Limb (tissue), 2 donors: Measurements from ENCODE around the gene COPS9.

Source experiments
- DNase-seq, 2 donors: peaks; one replicate each; pipeline ENCODE4 v3.0.0-alpha.2; 2016; ENCODE audit errors: extremely low spot score in 2 of 2

Gene COPS9

DNA sequence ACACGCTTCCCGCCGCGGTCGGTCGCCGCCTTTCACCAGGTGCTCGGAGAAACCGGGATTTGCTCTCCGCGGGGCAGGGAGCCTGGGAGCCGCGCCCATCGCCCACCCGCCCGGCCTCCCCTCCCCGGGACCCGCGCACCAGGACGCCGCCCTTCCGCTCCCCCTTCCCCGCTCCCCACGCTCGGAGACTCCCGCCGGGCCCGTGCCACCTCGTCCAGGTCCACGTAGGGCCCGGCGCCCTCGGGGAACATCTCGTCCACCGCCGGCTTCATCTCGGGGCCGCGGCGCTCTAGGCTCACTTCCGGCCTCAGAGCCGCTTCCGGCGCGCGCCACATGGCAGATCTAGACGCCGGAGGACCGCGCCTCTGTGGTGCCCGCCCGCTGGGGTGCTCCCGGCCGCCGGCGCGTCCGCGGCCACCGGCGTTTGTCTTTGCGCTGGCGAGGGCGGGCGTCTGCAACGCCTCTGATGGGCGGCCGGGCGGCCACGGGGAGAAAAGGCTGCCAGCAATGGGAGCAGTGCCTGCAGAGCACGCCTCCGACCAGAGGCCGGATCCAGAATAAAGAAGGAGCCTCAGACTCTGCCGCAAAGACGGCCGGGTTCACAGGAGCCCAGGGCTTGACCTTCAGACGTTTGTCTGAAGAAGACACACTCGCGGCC, at the start of gene COPS9:
Gene COPS9, minus strand, starts transcription at position 293 of the 658 bp plus-strand sequence. Its CDS starts 21 bp downstream, at position 272.
- DNase-seq, result peak; percentile 84 to 94

DNA sequence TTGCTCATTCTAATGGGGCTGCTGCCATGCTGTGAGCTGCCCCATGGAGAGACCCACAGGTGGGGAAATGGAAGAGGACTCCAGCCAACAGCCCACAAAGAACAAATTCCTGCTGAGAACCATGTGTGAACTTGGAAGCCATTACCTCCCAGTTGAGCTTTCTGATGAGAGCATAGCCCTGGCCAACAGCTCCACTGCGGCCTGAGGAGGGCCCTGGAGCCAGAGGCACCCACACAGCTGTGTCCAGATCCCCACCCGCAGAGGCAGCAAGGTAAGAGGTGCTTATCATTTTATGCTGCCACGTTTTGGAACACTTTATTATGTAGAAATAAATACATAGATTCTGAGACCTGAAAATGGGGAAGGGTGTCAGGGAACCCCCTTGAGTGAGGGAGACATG, 48.6 kb upstream of the COPS9 start:
- no peak for DNase-seq

DNA sequence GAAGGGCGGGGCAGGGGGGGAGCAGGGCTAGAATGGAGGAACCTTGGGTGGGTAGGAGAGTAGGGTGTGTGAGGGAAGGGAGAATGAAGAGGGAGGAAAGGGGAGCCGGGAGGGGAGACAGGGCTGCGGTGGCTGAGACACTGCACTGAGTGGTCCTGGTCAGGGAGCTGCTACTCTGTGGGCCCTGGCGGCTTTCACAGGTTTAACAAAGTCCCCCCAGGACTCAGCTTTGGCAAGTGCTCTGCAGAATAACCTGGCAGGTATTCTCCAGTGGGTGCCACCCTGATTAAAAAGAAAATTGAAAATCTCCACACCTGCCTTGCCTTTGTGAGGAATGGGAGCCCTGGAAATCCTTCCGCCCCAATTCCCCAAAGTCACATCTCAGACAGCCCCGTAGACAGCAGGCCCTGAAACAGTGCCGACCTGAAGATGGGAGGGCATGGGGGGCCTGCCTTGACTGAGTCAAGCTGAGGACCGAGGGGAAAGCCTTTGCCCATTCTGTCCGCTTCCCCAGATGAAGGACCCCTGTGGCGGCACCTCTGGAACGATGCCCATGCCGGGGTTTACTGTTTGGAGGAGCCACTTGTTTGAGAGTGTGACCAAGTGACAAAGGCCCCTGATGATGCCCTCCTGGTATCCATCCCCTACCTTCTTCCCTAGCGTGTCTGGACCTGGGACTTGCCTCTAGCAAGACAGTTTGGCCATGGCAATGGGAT, 47.9 kb upstream of the COPS9 start:
- DNase-seq, result no peak

DNA sequence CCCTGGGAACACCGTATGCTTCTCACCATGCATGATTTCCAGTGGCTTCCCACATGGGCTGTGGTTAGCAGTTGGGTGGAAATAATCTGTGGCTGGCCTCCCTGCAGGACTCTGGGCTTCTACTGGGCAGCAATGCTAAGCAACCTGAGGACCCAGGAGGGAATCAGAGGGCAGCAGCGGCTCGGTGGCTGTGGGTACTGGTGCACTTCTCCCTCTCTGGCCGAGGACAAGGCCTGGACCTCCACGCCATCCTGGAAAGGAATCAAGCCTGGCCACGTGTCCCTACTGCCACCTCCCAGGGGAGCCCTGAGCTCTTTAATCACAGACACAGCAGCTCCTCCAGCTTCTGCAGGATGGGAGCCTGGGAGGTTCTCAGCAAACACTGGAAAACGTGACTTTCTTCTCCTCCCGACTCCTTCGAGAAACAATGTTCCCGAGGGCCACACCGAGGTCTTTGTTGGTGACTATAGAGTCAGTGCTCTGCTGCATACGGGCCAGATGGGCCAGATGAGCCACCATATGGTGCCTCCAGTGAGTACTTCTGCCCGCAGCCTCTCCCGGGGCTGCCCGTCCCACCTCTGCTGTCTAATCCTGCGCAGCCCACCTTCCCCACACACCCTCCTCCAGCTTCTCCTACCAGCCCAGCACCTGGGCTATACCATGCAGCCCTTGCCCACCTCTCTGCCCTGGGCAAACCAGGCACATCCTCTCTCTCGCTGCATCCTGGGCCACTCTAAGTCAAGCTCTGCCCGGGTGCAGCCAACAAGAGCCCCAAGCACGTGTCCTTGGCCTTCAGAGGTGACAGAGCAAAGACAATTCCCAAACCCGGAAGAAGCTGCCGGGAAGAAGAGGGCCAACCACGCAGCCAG, 47.1 kb upstream of the COPS9 start:
- no peak for DNase-seq

DNA sequence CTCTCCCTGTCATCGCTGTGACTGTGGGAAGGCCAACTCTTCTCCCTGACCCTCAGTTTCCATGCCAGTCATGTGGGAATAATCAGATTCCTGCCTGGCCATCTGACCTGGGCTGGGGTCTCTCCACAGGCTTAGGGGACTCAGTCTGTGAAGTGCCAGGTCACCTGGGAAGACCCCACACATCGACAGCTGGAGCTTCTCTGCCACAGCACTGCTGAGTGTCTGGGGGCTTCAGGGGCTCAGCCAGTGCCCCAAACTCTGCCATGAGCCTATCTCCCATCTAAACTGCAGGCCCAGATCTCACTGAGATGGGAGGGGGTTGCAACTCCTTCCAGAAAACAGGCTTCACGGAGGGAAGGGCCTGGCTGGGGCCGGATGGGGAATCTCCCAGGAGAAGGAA, 46.4 kb upstream of the COPS9 start:
- peak in 1 of 2 donors; percentile 4 for DNase-seq

DNA sequence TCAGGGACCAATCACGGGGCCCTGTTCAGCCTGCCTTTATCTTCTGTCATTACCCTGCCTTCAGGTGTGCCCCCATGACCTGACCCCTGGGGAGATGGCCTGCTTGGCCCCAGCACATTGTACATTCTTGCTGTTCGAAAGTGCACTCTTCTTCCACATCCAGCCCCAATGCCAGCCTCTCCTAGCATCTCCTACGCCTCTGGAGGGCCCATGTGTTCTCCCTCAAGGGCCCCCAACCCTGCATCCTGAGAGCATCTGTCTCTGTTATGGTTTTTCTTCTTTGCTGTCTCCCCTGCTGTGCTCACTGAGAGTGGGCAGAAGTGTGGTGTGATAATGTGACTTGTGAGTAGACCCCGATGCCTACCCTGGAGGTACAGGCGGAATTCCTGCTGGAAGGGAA, 45.9 kb upstream of the COPS9 start:
- no peak for DNase-seq

DNA sequence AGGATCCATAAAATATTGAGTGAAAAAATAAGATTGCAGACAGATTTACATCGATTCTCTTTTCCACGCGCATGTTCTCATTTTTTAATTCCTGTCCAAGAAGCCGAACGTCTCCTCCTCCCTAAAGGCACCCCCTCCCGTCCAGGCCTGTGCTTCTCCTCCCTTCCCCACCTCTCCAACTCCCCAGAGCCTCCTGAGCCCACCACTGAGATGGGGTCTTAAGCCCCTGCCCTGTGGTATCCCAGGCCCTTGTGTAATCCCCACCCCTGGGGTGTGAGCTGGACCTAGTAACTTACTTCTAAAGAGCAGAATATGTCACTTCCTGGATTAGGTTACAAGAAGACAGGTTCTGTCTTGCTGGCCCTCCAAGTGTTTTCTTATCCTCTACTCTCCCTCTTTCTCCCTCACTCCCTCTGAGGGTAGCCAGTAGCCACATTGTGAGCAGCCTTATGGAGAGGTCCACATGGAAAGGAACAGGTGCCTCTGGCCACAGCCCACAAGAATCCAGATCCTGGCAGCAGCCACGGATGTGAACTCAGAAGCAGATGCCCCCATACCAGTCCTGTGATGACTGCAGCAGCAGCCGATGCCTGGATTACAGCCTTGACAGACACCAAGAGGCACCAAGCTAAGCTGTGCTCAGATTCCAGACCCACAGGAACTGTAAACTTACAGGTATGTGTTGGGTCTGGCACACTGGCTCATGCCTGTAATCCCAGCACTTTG, 44.0 kb upstream of the COPS9 start:
- DNase-seq, result no peak

DNA sequence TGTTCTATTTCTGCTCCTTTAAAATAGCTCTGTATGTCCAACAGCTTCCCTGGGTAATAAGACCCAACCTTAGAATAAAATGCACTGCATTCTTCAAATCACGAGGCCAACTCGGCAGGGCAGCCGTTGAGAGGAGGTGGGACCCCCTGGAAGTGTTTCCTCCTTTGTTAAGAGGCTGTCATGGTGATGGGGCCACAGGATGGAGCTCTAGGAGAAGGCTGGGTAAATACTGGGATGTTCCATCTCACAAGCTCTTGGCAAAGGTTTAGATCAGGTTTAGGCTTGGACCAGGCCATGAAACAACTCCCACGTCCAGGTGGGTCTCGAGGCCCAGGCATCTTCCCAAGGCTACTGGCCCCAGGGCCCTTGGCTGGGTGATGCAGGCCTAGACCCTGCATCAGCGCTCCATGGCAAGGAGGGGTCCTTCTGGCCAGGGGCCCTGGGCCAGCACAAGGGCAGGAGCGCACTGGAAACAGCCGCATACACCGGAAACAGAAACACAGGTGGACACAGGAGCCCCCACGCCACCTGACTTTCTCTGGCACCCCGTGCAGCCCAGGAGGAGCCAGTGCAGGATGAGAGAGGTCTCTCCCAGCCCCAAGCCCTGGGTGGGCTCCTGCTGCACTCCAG, 43.2 kb upstream of the COPS9 start:
- DNase-seq, result no peak

DNA sequence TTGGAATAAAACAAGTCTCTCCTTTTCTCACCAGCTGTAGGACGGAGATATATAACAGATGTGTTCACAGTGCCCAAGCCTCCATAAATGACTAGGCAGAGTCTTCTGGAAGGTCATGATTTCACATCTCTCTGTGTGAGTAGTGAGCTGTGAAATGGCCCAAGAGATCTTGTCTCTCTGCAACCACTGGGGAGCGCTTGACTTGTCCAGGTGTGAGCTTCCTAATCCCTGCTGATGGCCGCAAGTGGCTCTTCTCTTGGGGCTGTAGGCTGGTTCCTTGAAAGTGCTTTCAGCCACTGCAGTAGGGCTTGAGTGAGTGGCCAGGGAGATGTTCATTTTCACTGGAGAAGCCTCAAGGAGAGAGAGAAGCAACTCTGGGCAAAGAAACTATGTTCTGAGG, 42.5 kb upstream of the COPS9 start:
- DNase-seq, result no peak

DNA sequence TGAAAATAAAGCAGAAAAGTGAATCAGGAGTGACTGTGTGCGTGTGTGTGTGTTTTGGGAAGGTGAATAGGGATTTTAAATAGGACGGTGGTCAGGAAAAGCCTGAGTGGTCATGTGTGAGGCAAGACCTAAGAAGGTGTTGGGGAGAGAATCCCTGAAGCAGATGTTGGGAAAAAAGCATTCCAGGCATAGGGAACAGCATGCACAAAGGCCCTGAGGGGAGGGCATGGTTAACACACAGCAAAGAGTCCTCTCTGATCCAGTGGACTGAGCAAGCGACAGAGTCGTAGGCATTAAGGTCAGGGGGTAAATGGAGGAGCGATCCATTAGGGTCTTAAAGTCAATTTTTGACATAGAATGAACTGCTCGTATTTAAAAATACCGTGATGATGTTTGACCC, 38.4 kb upstream of the COPS9 start:
- no peak for DNase-seq

DNA sequence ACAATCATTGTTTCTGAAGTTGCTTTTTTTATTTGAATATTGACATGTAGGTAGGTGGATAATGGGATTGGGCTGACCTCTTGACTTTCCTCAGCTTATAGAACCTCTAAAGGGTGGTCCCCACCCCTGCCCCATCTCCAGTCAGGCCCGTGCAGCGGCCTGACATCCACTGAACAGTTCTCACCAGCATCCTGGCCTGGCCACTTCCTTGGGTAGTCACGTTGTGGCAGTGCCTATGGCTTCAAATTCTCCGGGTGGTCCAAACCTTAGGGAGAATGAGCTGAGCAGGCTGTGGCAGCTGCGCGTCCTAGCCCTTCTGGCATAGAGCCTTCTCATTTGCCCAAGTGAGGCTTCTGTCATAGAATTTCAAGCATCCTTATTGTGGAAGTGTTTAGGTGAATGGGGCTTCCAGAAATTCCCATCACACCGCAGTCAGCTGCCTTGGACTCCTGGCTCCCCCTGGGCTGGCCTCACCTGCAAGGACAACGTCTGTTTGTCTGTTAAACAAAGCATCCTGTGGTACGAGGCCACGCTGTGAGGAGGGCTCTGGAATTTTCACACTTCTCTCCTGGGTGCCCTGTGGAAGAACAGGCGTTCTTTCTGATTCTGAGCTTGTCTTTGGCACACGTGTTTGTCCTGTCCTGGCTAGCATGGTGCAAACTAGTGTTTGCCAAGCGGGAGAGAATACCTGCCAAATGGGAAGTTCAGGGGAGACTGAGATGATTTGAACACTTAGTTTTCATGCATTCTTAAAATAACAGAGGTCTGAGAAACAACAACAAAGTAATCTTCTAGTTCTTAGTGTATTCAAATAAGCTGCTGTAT, 36.2 kb upstream of the COPS9 start:
- no peak for DNase-seq

DNA sequence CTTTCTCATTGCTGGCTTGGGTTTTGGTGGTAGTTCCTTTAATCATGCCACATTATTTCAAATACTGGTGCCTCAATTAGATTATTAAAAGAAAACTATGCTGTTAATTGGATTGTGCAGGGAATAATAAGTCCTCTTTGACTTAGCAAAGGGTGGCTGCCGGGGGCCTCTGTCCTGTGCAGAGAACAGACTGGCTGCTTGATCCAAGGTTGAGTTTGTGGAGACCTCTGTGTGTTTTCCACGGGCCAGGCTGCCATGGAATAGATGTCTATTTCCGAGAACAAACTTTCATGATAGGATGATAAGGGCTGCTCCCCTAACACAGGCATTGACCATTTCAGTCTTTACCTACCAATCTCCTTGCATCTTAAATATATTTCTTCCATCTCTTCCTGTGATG, 34.8 kb upstream of the COPS9 start:
- no peak for DNase-seq

DNA sequence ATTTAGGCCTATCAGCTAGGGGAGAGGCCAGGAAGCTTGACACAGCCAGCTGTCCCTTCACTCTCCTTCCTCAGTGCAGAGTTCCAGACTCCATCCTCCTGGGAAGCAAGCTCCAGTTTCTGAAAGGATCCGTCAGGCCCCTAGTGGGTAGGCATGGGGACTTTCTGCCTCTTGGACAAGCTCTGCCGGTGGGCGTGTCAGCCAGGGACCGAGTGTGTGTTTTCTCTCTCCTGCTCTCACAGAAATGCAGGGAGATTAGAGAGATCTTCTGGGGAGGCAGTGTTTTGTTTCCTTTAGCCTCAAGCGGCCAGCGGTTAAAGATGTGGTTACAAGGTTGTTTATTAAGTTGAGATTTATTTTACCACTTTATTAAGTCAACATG, 34.2 kb upstream of the COPS9 start:
- DNase-seq, result no peak

DNA sequence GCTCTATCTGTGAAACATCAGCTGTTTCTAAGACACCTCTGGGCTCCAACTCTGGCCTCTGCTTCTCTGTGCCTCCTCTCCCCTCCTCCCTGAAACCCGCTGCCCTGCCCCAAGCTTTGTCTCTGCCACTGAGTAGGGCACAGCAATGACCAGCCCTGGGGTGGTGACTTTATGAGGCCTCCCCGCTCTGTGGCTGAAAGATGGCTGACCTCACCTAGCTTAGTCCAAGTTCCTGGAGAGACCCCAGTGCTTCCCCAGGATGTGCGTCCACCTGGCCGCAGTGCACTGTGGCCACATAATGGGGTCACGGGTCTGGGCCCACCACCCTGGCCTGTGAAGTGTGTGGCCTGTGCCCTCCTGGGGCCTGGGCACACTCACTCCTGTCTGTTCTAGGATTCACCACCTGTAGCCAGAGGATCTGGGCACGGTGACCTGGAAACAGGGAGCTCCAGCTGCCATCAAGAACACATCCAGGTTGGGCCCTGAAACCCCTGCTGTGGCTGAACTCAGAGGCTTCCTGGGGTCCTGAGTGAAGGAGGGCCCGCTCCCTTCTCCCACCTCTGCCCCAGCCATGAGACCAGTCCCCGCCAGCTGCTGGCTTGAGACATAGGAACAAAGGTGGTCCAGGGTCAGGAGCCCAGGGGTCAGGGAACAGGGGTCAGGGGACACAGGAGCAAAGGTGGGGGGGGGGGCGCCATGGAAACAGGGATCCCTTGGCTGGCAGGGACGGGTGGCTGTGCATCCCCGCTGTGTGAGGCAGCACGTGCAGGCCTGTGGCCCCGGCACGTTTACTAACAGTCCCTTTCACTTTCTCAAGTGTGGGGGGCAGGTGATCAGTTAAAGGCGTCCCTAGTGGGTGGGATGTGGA, 33.6 kb upstream of the COPS9 start:
- DNase-seq, result no peak

DNA sequence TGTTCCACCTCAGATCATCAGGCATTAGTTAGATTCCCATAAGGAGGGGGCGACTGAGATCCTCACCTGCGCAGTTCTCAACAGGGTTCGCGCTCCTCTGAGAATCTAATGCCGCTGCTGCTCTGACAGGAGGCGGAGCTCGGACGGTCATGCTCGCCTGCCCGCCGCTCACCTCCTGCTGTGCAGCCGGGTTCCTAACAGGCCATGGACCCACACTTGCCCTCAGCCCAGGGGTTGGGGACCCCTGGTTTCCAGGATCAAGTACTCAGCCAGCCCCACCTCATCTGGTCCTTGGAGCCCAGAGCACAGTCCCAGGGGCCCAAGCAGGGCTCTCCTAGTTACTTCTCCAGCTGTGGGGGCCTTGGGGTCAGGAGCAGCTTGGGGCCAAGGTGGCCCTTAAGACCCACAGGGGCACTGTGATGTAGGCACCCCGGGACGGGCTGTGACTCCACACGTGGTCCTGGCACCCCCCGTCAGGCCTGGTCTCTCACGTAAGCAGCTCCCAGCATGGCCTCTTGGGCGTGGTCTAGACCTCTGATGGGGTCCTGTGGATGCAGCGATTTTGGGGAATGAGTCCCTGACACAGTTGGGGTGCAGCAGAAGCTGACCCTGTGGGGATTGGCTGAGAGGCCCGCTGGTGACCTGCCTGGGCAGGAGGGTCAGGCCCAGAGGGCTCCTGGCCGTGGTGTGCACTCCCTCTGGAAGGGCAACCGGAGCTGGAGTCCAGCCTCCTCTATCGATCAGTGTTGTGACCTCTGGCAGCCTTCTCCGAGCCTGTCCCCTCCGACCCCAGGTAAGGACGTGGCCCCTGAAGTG, 32.6 kb upstream of the COPS9 start:
- DNase-seq, result no peak

DNA sequence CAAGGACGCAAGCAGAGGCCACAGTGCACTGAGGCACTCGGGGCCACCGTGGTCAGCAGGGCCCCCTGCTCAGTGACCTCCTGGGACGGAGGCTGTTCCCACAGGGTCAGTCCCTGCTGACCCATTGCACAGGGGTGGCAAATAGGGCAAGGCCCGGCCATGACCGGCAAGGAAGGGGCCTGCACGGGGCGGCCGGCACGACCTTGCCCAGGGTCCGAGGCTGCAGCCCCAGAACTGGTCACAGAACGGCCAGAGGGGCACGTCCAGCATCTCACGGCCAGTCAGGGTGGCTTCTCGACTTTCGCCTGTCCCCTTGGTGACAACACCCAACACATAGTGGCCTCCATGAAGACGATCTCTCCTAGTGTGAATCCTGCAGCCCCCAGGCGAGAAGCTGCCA, 31.9 kb upstream of the COPS9 start:
- no peak for DNase-seq

DNA sequence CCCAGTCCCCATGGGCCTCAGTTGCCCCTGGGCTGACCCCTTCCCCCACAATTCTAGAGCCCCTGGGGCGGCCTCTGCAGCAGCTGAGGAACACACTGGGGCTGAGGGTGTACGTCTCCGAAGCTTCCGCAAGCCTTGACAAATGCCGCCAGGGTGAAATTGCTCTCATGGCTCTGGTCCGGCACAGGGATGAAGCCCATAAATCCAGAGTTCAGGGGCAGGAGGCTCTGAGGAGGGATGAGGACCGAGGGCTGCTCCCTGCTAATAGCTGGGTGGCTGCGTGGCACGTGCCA, 31.4 kb upstream of the COPS9 start:
- DNase-seq, result no peak

DNA sequence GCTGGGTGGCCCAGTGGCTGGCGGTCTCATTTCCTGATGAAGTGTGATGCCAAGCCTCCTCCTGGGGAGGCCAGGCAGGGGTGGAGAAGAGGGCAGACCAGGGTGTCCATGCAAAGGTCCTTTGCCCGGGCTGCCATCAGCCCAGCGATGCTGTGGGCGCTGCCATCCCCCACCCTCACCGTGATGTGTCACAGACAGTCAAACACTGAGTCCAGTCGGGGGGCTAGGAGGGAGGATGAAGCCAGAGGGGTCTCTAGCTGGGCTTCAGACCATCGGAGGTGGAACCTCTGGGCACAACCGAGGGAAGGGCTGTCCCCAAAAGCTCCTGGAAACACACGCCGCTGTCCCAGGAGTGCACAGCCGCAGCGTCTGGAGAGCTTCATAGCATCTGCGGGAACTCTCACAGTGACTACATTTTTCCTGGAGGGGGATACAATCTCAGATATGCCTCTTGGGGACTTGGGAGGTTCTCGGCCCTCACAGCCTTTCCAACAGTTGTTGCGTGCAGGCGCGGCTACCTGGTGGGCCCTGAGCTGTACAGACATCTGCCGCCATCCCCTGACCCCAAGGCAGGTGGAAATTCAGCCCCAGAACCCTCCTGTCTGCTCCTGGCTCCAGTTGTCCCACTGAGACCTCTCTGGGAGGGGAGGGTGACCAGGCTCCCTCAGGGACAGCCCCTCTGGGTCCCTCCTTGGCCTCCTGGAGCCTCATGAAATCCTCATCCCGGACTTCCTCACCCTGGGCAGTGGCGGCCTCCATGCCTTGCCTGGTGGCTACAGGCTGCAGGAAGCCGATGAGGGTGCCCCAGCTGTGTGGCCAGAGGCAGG, 30.9 kb upstream of the COPS9 start:
- DNase-seq, result no peak
